ENCODE data around the gene NR1I3.

NR1I3 gene

DNA sequence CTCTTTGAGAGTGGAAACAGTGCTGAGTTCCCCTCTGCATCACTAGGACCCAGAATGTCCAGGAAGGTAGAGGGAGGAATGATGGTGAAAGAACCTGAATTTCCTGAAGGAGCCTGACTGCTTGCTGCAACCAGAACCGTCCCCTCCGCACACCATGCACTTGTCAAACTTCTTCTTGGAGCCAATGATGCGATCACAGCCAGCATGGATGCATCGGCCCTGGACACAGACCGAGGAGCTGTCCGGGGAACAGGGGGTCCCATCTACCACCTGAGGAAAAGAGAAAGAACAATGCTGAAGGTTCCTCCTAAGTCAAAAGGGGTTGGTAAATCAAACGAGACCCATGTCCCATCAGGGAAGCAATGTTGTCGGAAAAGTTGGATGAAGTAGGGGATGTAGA lies 46.0 kb downstream of the NR1I3 start:
- TF ChIP-seq, protein P1, sequence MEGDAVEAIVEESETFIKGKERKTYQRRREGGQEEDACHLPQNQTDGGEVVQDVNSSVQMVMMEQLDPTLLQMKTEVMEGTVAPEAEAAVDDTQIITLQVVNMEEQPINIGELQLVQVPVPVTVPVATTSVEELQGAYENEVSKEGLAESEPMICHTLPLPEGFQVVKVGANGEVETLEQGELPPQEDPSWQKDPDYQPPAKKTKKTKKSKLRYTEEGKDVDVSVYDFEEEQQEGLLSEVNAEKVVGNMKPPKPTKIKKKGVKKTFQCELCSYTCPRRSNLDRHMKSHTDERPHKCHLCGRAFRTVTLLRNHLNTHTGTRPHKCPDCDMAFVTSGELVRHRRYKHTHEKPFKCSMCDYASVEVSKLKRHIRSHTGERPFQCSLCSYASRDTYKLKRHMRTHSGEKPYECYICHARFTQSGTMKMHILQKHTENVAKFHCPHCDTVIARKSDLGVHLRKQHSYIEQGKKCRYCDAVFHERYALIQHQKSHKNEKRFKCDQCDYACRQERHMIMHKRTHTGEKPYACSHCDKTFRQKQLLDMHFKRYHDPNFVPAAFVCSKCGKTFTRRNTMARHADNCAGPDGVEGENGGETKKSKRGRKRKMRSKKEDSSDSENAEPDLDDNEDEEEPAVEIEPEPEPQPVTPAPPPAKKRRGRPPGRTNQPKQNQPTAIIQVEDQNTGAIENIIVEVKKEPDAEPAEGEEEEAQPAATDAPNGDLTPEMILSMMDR (IDR thresholded peaks at IDR 0.05; ENCODE audit: low read depth, low read length): no peak
- no peak overlapping the region for H3K4me3 ChIP-seq (ENCODE audit: low read depth, low read length)

DNA sequence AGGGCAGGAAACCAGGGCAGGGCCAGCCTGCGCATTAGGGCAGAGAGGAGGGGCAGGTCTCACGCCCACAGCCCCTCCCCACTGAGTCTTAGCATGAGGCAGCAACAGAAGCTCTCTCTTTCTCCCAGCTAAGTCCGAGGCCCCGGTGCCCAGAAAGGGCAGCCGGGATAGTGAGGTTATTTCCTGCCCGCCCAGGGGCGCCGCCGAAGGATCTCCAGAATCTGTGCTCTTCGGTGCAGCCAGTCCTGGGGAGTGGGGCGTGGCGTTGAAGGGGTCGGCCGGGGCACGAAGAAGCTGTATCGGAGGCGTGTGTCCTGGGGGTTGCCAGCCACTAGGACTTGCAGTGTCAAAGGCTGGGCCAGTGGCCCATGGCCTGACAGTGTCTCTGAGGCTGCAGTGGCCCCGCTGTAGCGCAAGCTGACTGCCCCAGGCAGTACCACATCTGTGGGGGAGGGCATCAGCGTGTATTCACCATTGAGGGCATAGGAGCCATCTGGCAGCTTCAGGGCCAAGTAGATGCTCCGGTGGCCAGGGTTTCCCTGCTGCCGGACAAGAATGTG lies 47.0 kb downstream of the NR1I3 start:
- TF ChIP-seq, protein P1 (IDR thresholded peaks at IDR 0.05; ENCODE audit: low read depth, low read length): no peak
- no peak overlapping the region for H3K4me3 ChIP-seq (ENCODE audit: low read depth, low read length)

DNA sequence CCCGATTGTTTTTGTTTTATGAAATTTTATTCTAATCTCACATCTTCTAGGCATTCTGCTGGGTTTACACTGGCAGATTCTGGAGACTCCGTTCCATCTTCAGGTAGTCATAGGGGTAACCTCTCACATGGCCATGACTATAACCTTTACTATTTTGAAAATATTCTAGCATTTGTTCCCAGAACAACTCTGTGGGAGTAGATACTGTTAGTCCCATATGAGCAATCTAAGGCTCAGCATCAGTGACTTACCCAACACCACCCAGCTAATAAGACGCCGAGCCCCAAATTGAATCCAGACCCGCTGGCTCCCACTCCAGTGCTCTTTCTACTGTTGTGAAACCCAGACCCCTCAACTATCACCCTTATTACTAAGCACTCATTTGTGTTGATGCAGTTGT lies 49.0 kb downstream of the NR1I3 start:
- TF ChIP-seq, protein P1 (IDR thresholded peaks at IDR 0.05; ENCODE audit: low read depth, low read length): no peak
- no peak overlapping the region for H3K4me3 ChIP-seq (ENCODE audit: low read depth, low read length)

DNA sequence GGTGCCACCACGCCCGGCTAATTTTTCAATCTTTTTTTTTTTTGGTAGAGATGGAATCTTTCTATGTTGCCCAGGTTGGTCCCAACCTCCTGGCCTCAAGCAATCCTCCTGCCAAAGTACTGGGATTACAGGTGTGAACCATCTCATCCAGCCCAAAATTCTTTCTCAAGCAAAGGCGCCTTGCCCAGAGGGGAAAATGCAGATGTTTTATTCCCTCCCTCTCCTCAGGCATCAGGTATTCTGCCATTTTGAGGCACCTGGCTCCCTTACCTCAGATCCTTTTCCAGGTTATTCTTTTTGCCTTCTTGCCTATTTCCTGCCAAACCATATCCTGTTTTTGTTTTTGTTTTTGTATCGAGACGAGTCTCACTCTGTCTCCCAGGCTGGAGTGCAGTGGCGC lies 49.6 kb downstream of the NR1I3 start:
- TF ChIP-seq, protein P1 (IDR thresholded peaks at IDR 0.05; ENCODE audit: low read depth, low read length): no peak
- no peak overlapping the region for H3K4me3 ChIP-seq (ENCODE audit: low read depth, low read length)

DNA sequence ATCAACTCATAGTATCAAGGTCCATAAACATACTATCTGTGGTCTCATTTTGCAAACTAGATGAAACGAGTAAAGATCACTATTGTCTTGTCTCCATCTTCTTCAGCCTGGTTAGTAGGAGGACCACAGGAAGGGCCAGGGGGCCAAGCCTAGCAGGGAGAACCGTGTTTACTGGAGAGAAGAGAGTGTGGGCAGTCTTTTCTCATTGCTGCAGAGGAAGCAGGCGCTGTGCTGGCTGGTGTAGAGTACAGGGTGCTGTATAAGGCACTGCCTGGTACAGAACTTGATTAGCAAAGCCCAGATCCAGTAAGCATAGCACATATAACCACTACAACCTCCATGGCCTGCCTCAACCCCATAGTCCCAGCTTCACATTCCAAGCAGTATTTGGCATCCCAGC lies 50.7 kb downstream of the NR1I3 start:
- no peak overlapping the region for H3K4me3 ChIP-seq (ENCODE audit: low read depth, low read length)
- TF ChIP-seq, protein P1 (IDR thresholded peaks at IDR 0.05; ENCODE audit: low read depth, low read length): no peak

DNA sequence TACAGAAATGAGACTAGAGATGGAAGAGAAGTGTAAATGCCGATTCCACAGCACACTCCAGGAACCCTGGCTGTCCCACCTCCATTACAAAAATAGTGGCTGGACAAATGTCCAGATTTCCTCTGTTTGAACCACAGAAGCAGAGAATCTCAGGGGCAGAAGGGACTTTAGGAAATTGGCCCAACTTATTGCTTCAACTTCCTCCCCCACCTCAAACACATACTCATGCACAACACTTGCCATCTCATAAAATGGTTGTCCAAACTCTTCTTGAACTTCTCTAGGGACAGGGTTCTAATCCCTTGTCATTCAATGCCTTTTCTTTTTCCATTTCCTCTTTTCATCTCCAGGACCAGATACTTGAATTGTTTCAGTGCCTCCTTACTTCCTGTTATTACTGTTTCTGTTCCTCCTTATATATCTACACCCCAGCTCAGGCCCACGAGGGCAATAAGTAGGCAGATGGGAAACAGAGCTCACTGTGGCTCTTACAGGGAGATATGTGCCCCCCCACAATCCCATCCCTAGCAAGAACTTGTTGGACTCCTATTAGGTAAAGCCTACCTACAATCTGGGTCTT lies 52.2 kb downstream of the NR1I3 start:
- TF ChIP-seq, protein P1 (IDR thresholded peaks at IDR 0.05; ENCODE audit: low read depth, low read length): no peak
- no peak overlapping the region for H3K4me3 ChIP-seq (ENCODE audit: low read depth, low read length)

DNA sequence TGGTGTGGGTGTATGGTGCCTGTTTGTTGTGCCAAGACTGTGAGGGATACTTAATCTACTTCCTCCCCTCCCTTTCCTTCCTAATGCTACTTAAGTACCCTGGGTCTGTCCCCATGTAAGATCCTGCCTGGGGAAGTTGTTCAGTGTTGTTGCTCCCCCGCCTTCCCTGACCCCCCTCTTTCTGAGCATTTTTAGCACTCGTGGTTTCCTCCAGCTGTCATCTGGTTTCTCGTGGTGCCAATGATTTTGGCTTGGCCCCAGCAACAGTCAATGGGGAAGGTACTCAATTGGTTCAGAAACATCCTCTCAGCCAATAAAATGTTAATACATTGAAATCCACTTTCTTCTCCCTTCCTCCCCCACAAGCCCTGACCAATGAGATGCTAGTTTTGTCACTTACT lies 52.7 kb downstream of the NR1I3 start:
- no peak overlapping the region for H3K4me3 ChIP-seq (ENCODE audit: low read depth, low read length)
- TF ChIP-seq, protein P1 (IDR thresholded peaks at IDR 0.05; ENCODE audit: low read depth, low read length): no peak
